ENCODE measurements around the gene MINK1. TPM values are rescaled to one million over a fixed set of nuclear protein-coding genes. Genes with fewer than 3 reads are reported as not detected.
"Not testable (repeated sequence)": the region's sequence is repeated elsewhere in the genome, so short reads cannot be mapped to it uniquely, and the experiment has no call there.

The MINK1 gene
- total and polyA plus RNA-seq, 2 donors (not counting 1 experiment from before 2014, with no cell fraction given): 109 to 160 TPM

- H3K4me3 Mint-ChIP-seq; H3K27me3 ChIP-seq (replicated peaks in 1 of 4; ENCODE audit: control extremely low read depth in 1 of 4, control insufficient read depth in 3 of 4, insufficient read depth in 4 of 4, low read length in 3 of 4); H3K27ac Mint-ChIP-seq; H3K4me2 ChIP-seq (replicated peaks; ENCODE audit: low read depth, low read length, poor library complexity, severe bottlenecking); H3K79me2 ChIP-seq (ENCODE audit: control insufficient read depth, insufficient read depth, low read length); H3K9me3 Mint-ChIP-seq (ENCODE audit: insufficient read depth); intact Hi-C loops (cut with micrococcal nuclease); ATAC-seq (ENCODE audit: low read depth); DNase-seq; H3K4me3 ChIP-seq (ENCODE audit: control extremely low read depth in 1 of 5, extremely low read depth in 1 of 5, insufficient read depth in 1 of 5, low read depth in 2 of 5, low read length in 4 of 5); H3K9ac ChIP-seq (ENCODE audit: low read length); H3K9me3 ChIP-seq (ENCODE audit: control extremely low read depth in 1 of 3, control insufficient read depth in 2 of 3, insufficient read depth in 1 of 3, low read length in 2 of 3); H2AFZ ChIP-seq (ENCODE audit: insufficient read depth, low read depth, low read length, poor library complexity, severe bottlenecking); H4K20me1 ChIP-seq (ENCODE audit: control insufficient read depth, insufficient read depth, low read length, poor library complexity, severe bottlenecking); H3K27me3 Mint-ChIP-seq; H3K27ac ChIP-seq (ENCODE audit: low read length in 2 of 2); H3K36me3 ChIP-seq (replicated peaks in 1 of 2; ENCODE audit: control extremely low read depth in 1 of 2, control insufficient read depth in 1 of 2, extremely low read depth in 1 of 2, insufficient read depth in 2 of 2, low read length in 1 of 2); H3K4me1 ChIP-seq (ENCODE audit: control insufficient read depth in 2 of 2, insufficient read depth in 2 of 2, low read length in 2 of 2); H3K4me1 Mint-ChIP-seq; CTCF ChIA-PET: not testable (repeated sequence)
- WGBS (ENCODE audit: insufficient coverage): 98% methylated on average over 12 of the region's 24 CpGs
- POLR2A ChIA-PET: interaction anchor here (0.7 kb wide), 1 partner anchor 41 kb away, joined by 3 read pairs; no protein-coding TSS in a partner anchor
These were observed 93.6 kb downstream of the MINK1 start for GRCh38 chr17:4926577-4927335.

- POLR2A ChIA-PET: no interaction called here
- DNase-seq (no peak), ATAC-seq (ENCODE audit: low read depth) (no peak)
- Mint-ChIP-seq H3K27ac (no peak overlapping the region), H3K4me1 (peaks cover 17% of the 10 kb centered on the region), H3K27me3 (peaks cover 8% of the 10 kb centered on the region), H3K9me3 (ENCODE audit: insufficient read depth) (no peaks in the 10 kb centered on the region), H3K4me3 (no peak overlapping the region)
- peaks cover 6 to 10% of the 10 kb centered on the region in 2 donors for H3K4me1 ChIP-seq (ENCODE audit: control insufficient read depth in 2 of 2, insufficient read depth in 2 of 2, low read length in 2 of 2)
- no peaks in the 10 kb centered on the region for H4K20me1 ChIP-seq (ENCODE audit: control insufficient read depth, insufficient read depth, low read length, poor library complexity, severe bottlenecking)
- H3K4me2 ChIP-seq (replicated peaks; ENCODE audit: low read depth, low read length, poor library complexity, severe bottlenecking): no peak overlapping the region
- H3K9me3 ChIP-seq (ENCODE audit: control extremely low read depth in 1 of 3, control insufficient read depth in 2 of 3, insufficient read depth in 1 of 3, low read length in 2 of 3): no peaks in the 10 kb centered on the region
- peaks cover 0 to 12% (median 3%) of the 10 kb centered on the region in 4 experiments for H3K27me3 ChIP-seq (replicated peaks in 1 of 4; ENCODE audit: control extremely low read depth in 1 of 4, control insufficient read depth in 3 of 4, insufficient read depth in 4 of 4, low read length in 3 of 4)
- no peak for TF ChIP-seq CTCF (IDR thresholded peaks at IDR 0.05)
- no peak for TF ChIP-seq EZH2 (IDR thresholded peaks at IDR 0.05; ENCODE audit: borderline replicate concordance, insufficient read depth, low read depth, low read length, poor library complexity, severe bottlenecking)
- no peak overlapping the region for H2AFZ ChIP-seq (ENCODE audit: insufficient read depth, low read depth, low read length, poor library complexity, severe bottlenecking)
- intact Hi-C loops (cut with micrococcal nuclease): no loop called here
- no peak overlapping the region for H3K4me3 ChIP-seq (ENCODE audit: control extremely low read depth in 1 of 5, extremely low read depth in 1 of 5, insufficient read depth in 1 of 5, low read depth in 2 of 5, low read length in 4 of 5)
- no peaks in the 10 kb centered on the region for H3K36me3 ChIP-seq (replicated peaks in 1 of 2; ENCODE audit: control extremely low read depth in 1 of 2, control insufficient read depth in 1 of 2, extremely low read depth in 1 of 2, insufficient read depth in 2 of 2, low read length in 1 of 2)
- H3K27ac ChIP-seq (ENCODE audit: low read length in 2 of 2): no peak overlapping the region
- WGBS (ENCODE audit: insufficient coverage): 98% methylated on average over 7 of the region's 18 CpGs
- H3K79me2 ChIP-seq (ENCODE audit: control insufficient read depth, insufficient read depth, low read length): no peaks in the 10 kb centered on the region
- H3K9ac ChIP-seq (ENCODE audit: low read length): no peak overlapping the region
- CTCF ChIA-PET: no interaction called here
These were observed 95.7 kb downstream of the MINK1 start for GRCh38 chr17:4928881-4929280.
